HepG2 (cell line): Measurements from ENCODE around the gene VWA3A. TPM values are rescaled to one million over a fixed set of nuclear protein-coding genes. Genes with fewer than 3 reads are reported as not detected.
A peak's percentile ranks its signal among the peaks of the same experiment; 100 is the strongest.

ENCODE experiments used
- HNF4A ChIP-seq: sonication (generic); formaldehyde crosslinking; IDR thresholded peaks from 2 replicates; pipeline ENCODE4 v1.4.0; 2020; ENCODE audit warnings: missing genetic modification reagents
- HNF4G ChIP-seq, 2 experiments: sonication (generic) in 1 of 2; formaldehyde crosslinking in 1 of 2; IDR thresholded peaks; 2 replicates each; pipeline versions ENCODE4 v1.4.0 to v1.6.1; 2011 to 2020; ENCODE audit warnings: borderline replicate concordance in 2 of 2, low read depth in 2 of 2, mild to moderate bottlenecking in 2 of 2, low read length in 1 of 2, missing genetic modification reagents in 1 of 2, moderate library complexity in 1 of 2
- MAFG ChIP-seq: sonication (generic); formaldehyde crosslinking; IDR thresholded peaks from 2 replicates; pipeline ENCODE4 v1.5.1; 2020; ENCODE audit warnings: mild to moderate bottlenecking, missing genetic modification reagents
- ZFY ChIP-seq: sonication (generic); formaldehyde crosslinking; IDR thresholded peaks from 2 replicates; pipeline ENCODE4 v1.4.0; 2020; ENCODE audit warnings: missing genetic modification reagents
- ZMYM3 ChIP-seq: sonication (generic); formaldehyde crosslinking; IDR thresholded peaks from 2 replicates; pipeline ENCODE4 v1.5.1; 2020; ENCODE audit warnings: mild to moderate bottlenecking, missing genetic modification reagents
- ZNF292 ChIP-seq: sonication (generic); formaldehyde crosslinking; IDR thresholded peaks from 2 replicates; pipeline ENCODE4 v1.8.1; 2022; ENCODE audit warnings: mild to moderate bottlenecking, low read depth, missing genetic modification reagents, borderline replicate concordance
- ZNF331 ChIP-seq: sonication (generic); formaldehyde crosslinking; IDR thresholded peaks from 2 replicates; pipeline ENCODE4 v1.4.0; 2020; ENCODE audit warnings: missing genetic modification reagents
- polyA plus RNA-seq, 8 experiments: library from polyadenylated mRNA; depleted of rRNA in 3 of 8; stranded (reverse) in 7 of 8; unstranded in 1 of 8; fragments of >200 nt; fragmentation: Illumina TruSeq in 4 of 8; extraction: Trizol in 4 of 8; gene quantifications; 2 replicates each; pipeline versions ENCODE4 v1.2.1 to v1.2.3, GENCODE V29; 2011 to 2016; ENCODE audit warnings: low read depth in 4 of 8, missing spikeins in 1 of 8, mixed read lengths in 1 of 8; ENCODE audit not compliant: insufficient read depth in 1 of 8
- total RNA-seq, 5 experiments: library from RNA; depleted of rRNA; stranded (reverse); fragments of >200 nt; fragmentation: Illumina TruSeq; extraction: Trizol; gene quantifications; 2 replicates each; pipeline ENCODE4 v1.2.3, GENCODE V29; 2016; ENCODE audit warnings: low read depth in 1 of 5
- TF ChIP-seq, protein P1 (sequence below): sonication (generic); formaldehyde crosslinking; IDR thresholded peaks from 2 replicates; pipeline ENCODE4 v1.5.0; 2020; ENCODE audit warnings: missing genetic modification reagents
- TF ChIP-seq, protein P2 (sequence below): sonication (generic); formaldehyde crosslinking; IDR thresholded peaks from 2 replicates; pipeline ENCODE4 v1.4.0; 2020; ENCODE audit warnings: mild to moderate bottlenecking, missing genetic modification reagents
- TF ChIP-seq, protein P3 (sequence below): sonication (generic); formaldehyde crosslinking; IDR thresholded peaks from 2 replicates; pipeline ENCODE4 v1.4.0; 2020; ENCODE audit warnings: missing genetic modification reagents, borderline replicate concordance
- TF ChIP-seq, protein P4 (sequence below): sonication (generic); formaldehyde crosslinking; IDR thresholded peaks from 2 replicates; pipeline ENCODE4 v1.4.0; 2020; ENCODE audit warnings: missing genetic modification reagents
- TF ChIP-seq, protein P5 (sequence below): sonication (generic); formaldehyde crosslinking; IDR thresholded peaks from 2 replicates; pipeline ENCODE4 v1.4.0; 2020; ENCODE audit warnings: mild to moderate bottlenecking, missing genetic modification reagents

The VWA3A gene
- total and polyA plus RNA-seq, 2 of the 13 experiments (the other 11 are each of a cell fraction or from before 2014, with no cell fraction given): 0.03 to 0.07 TPM

DNA sequence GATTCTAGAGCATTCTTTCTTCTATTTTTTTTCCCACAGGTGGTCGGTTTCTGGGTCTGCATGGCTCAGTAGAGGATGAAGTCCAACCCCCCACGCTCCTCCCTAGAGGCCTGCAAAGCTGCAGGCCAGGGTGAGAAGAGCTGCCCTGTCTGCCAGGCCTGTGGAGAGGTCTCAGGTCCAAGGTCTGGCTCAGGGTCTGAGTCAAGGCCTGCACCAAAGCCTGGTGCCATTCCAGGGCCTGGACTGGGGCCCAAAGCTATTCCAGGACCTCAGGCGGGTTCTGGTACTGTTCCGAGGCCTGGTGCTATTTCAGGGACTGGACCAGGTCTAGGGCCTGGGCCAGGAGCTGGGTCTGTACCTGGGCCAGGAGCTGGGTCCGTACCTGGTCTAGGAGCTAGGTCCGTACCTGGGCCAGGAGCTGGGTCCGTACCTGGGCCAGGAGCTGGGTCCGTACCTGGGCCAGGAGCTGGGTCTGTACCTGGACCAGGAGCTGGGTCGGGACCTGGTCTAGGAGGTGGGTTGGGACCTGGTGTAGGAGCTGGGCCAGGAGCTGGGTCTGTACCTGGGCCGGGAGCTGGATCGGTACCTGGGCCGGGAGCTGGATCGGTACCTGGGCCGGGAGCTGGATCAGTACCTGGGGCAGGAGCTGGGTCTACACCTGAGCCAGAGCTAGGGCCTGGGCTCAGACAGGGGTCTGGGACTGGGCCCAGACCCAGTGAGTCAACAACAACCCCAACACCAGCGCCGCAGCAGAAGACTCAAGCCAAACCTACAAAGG, 73.4 kb downstream of the VWA3A start (continued):
- TF ChIP-seq ZNF292 (CRISPR knock-in tag): peak; percentile 43; the same call in 1 of the 2 replicates
- TF ChIP-seq, protein P1, sequence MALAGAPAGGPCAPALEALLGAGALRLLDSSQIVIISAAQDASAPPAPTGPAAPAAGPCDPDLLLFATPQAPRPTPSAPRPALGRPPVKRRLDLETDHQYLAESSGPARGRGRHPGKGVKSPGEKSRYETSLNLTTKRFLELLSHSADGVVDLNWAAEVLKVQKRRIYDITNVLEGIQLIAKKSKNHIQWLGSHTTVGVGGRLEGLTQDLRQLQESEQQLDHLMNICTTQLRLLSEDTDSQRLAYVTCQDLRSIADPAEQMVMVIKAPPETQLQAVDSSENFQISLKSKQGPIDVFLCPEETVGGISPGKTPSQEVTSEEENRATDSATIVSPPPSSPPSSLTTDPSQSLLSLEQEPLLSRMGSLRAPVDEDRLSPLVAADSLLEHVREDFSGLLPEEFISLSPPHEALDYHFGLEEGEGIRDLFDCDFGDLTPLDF (CRISPR knock-in tag): no peak
- TF ChIP-seq, protein P2, sequence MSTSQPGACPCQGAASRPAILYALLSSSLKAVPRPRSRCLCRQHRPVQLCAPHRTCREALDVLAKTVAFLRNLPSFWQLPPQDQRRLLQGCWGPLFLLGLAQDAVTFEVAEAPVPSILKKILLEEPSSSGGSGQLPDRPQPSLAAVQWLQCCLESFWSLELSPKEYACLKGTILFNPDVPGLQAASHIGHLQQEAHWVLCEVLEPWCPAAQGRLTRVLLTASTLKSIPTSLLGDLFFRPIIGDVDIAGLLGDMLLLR (CRISPR knock-in tag): 0 out of 2 replicates have a peak, but pooled peaks have one; percentile 28
- TF ChIP-seq HNF4G (IDR thresholded peaks at IDR 0.05; ENCODE audit: borderline replicate concordance, low read depth, low read length): peak; percentile 66
- no peak for TF ChIP-seq HNF4G (CRISPR knock-in tag; IDR thresholded peaks at IDR 0.05; ENCODE audit: borderline replicate concordance, low read depth)
- TF ChIP-seq MAFG (CRISPR knock-in tag): 0 out of 2 replicates have a peak, but pooled peaks have one; percentile 11
- TF ChIP-seq, protein P3, sequence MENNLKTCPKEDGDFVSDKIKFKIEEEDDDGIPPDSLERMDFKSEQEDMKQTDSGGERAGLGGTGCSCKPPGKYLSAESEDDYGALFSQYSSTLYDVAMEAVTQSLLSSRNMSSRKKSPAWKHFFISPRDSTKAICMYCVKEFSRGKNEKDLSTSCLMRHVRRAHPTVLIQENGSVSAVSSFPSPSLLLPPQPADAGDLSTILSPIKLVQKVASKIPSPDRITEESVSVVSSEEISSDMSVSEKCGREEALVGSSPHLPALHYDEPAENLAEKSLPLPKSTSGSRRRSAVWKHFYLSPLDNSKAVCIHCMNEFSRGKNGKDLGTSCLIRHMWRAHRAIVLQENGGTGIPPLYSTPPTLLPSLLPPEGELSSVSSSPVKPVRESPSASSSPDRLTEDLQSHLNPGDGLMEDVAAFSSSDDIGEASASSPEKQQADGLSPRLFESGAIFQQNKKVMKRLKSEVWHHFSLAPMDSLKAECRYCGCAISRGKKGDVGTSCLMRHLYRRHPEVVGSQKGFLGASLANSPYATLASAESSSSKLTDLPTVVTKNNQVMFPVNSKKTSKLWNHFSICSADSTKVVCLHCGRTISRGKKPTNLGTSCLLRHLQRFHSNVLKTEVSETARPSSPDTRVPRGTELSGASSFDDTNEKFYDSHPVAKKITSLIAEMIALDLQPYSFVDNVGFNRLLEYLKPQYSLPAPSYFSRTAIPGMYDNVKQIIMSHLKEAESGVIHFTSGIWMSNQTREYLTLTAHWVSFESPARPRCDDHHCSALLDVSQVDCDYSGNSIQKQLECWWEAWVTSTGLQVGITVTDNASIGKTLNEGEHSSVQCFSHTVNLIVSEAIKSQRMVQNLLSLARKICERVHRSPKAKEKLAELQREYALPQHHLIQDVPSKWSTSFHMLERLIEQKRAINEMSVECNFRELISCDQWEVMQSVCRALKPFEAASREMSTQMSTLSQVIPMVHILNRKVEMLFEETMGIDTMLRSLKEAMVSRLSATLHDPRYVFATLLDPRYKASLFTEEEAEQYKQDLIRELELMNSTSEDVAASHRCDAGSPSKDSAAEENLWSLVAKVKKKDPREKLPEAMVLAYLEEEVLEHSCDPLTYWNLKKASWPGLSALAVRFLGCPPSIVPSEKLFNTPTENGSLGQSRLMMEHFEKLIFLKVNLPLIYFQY (CRISPR knock-in tag): peak; percentile 63; the same call in 1 of the 2 replicates
- peak; percentile 77 for TF ChIP-seq ZMYM3 (CRISPR knock-in tag)
- peak; percentile 87 for TF ChIP-seq HNF4A (CRISPR knock-in tag)
- TF ChIP-seq ZNF331 (CRISPR knock-in tag): peak; percentile 20; the same call in 1 of the 2 replicates
- TF ChIP-seq, protein P4, sequence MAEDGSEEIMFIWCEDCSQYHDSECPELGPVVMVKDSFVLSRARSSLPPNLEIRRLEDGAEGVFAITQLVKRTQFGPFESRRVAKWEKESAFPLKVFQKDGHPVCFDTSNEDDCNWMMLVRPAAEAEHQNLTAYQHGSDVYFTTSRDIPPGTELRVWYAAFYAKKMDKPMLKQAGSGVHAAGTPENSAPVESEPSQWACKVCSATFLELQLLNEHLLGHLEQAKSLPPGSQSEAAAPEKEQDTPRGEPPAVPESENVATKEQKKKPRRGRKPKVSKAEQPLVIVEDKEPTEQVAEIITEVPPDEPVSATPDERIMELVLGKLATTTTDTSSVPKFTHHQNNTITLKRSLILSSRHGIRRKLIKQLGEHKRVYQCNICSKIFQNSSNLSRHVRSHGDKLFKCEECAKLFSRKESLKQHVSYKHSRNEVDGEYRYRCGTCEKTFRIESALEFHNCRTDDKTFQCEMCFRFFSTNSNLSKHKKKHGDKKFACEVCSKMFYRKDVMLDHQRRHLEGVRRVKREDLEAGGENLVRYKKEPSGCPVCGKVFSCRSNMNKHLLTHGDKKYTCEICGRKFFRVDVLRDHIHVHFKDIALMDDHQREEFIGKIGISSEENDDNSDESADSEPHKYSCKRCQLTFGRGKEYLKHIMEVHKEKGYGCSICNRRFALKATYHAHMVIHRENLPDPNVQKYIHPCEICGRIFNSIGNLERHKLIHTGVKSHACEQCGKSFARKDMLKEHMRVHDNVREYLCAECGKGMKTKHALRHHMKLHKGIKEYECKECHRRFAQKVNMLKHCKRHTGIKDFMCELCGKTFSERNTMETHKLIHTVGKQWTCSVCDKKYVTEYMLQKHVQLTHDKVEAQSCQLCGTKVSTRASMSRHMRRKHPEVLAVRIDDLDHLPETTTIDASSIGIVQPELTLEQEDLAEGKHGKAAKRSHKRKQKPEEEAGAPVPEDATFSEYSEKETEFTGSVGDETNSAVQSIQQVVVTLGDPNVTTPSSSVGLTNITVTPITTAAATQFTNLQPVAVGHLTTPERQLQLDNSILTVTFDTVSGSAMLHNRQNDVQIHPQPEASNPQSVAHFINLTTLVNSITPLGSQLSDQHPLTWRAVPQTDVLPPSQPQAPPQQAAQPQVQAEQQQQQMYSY (CRISPR knock-in tag): peak; percentile 96
- TF ChIP-seq, protein P5, sequence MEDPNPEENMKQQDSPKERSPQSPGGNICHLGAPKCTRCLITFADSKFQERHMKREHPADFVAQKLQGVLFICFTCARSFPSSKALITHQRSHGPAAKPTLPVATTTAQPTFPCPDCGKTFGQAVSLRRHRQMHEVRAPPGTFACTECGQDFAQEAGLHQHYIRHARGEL (CRISPR knock-in tag): 0 out of 2 replicates have a peak, but pooled peaks have one; percentile 6
- peak; percentile 60 for TF ChIP-seq ZFY (CRISPR knock-in tag)
